ENCODE results near the gene ABHD15.

ABHD15 gene

GRCh38 chr17:29594519-29595090 is 27.8 kb upstream of the ABHD15 start:
- no peak for DNase-seq

- no peak for DNase-seq
These were observed 27.0 kb upstream of the ABHD15 start for GRCh38 chr17:29593591-29594518.

- no peak for DNase-seq
These were observed 26.2 kb upstream of the ABHD15 start, which contains the start of gene ANKRD13B for GRCh38 chr17:29592850-29593551. ANKRD13B (plus strand) TSS chr17:29593132; CDS start chr17:29593622, 490 bp downstream.

GRCh38 chr17:29591737-29592608 is 25.1 kb upstream of the ABHD15 start:
- DNase-seq, result peak; percentile 71

GRCh38 chr17:29591146-29591736 is 24.4 kb upstream of the ABHD15 start:
- no peak for DNase-seq

- no peak for DNase-seq
These were observed 23.7 kb upstream of the ABHD15 start for GRCh38 chr17:29590411-29591145.

- peak; percentile 57 for DNase-seq
These were observed 22.9 kb upstream of the ABHD15 start, which contains the start of gene GIT1 for GRCh38 chr17:29589524-29590410. GIT1 (minus strand) TSS chr17:29589648; CDS start chr17:29589378, 270 bp downstream.

GRCh38 chr17:29588562-29589411 is 21.9 kb upstream of the ABHD15 start:
- no peak for DNase-seq

- no peak for DNase-seq
These were observed 21.3 kb upstream of the ABHD15 start for GRCh38 chr17:29588017-29588561.

- no peak for DNase-seq
These were observed 20.8 kb upstream of the ABHD15 start for GRCh38 chr17:29587591-29587990.

GRCh38 chr17:29586676-29587469 is 20.0 kb upstream of the ABHD15 start:
- no peak for DNase-seq

- DNase-seq, result no peak
These were observed 18.4 kb upstream of the ABHD15 start for GRCh38 chr17:29585080-29585751.

GRCh38 chr17:29584452-29585079 is 17.7 kb upstream of the ABHD15 start:
- no peak for DNase-seq

- no peak for DNase-seq
These were observed 16.7 kb upstream of the ABHD15 start for GRCh38 chr17:29583324-29584248.

GRCh38 chr17:29582772-29583171 is 15.9 kb upstream of the ABHD15 start:
- no peak for DNase-seq

GRCh38 chr17:29582254-29582765 is 15.5 kb upstream of the ABHD15 start:
- DNase-seq, result no peak
